ENCODE data around the gene TIMM9.

GRCh38 chr14:58376791-58377190 lies 50.5 kb downstream of the TIMM9 start:
- TF ChIP-seq ZNF274 (IDR thresholded peaks at IDR 0.05; ENCODE audit: low read depth, low read length) = no peak
- no peak for TF ChIP-seq SUZ12 (IDR thresholded peaks at IDR 0.05; ENCODE audit: extremely low read depth, insufficient read depth, insufficient read length)
- TF ChIP-seq YY1 (IDR thresholded peaks at IDR 0.05; ENCODE audit: insufficient read depth, insufficient read length) = no peak
